Uterus (tissue), 4 donors: ENCODE measurements around the gene THRAP3. TPM values are rescaled to one million over a fixed set of nuclear protein-coding genes. Genes with fewer than 3 reads are reported as not detected.

Experiments
- DNase-seq, 2 donors: peaks; one replicate each; pipeline ENCODE4 v3.0.0-alpha.2; 2019 to 2020
- H3K27ac ChIP-seq, 2 donors: fragments of 200-600 bp; sonication (generic); 1 replicate in 1 of 2; 2 replicates in 1 of 2; pipeline ENCODE4 v1.5.1; 2016 to 2018
- H3K27me3 ChIP-seq, 2 donors: fragments of 200-600 bp; sonication (generic); one replicate each; pipeline ENCODE4 v1.5.1; 2018 to 2019; ENCODE audit warnings: control low read depth in 1 of 2
- H3K36me3 ChIP-seq, 2 donors: fragments of 200-600 bp; sonication (generic); one replicate each; pipeline ENCODE4 v1.5.1; 2019; ENCODE audit warnings: control low read depth in 1 of 2
- H3K4me1 ChIP-seq, 2 donors: fragments of 200-600 bp; sonication (generic); one replicate each; pipeline ENCODE4 v1.5.1; 2018 to 2019; ENCODE audit warnings: control low read depth in 1 of 2
- H3K4me3 ChIP-seq, 2 donors: fragments of 200-600 bp; sonication (generic); 1 replicate in 1 of 2; 2 replicates in 1 of 2; pipeline ENCODE4 v1.5.1; 2018 to 2019; ENCODE audit warnings: mild to moderate bottlenecking in 1 of 2
- H3K9me3 ChIP-seq, 2 donors: fragments of 200-600 bp; sonication (generic); one replicate each; pipeline ENCODE4 v1.5.1; 2019; ENCODE audit warnings: control low read depth in 1 of 2
- POLR2A ChIP-seq, 2 donors: fragments of 450-650 bp; IDR thresholded peaks; one replicate each; pipeline ENCODE4 v1.6.1; 2016; ENCODE audit warnings: antibody characterized with exemption in 2 of 2, mild to moderate bottlenecking in 1 of 2, moderate library complexity in 1 of 2
- intact Hi-C: fragments of 100-400 bp; cut with DNase I; formaldehyde crosslinking; loops from one replicate; pipeline ENCODE4 v1.15.1; 2023; ENCODE audit warnings: low total_unique reads
- total RNA-seq, 4 donors: library from RNA; depleted of rRNA in 3 of 4; stranded (reverse); fragments of >200 nt in 3 of 4; gene quantifications; one replicate each; pipeline versions ENCODE4 v1.1.0 to v1.2.4, GENCODE V29; 2014 to 2023
- TF ChIP-seq, protein P1 (sequence below), 4 experiments: fragments of 200-600 bp in 2 of 4; fragments of 450-650 bp in 2 of 4; sonication (generic) in 2 of 4; IDR thresholded peaks; one replicate each; pipeline ENCODE4 v1.5.1; 2016 to 2019; ENCODE audit warnings: antibody characterized with exemption in 4 of 4, mild to moderate bottlenecking in 2 of 4, moderate library complexity in 1 of 4
- donor health status: DM: yes; HTN: yes; CAD: no.

Gene THRAP3
- total RNA-seq, 4 donors from 2014 or later, result 21.3 to 99.1 (median 67.5) TPM

GRCh38 chr1:36231191-36231590, 6.9 kb downstream of the THRAP3 start:
- no peaks in the 10 kb centered on the region for H3K9me3 ChIP-seq
- TF ChIP-seq, protein P1, sequence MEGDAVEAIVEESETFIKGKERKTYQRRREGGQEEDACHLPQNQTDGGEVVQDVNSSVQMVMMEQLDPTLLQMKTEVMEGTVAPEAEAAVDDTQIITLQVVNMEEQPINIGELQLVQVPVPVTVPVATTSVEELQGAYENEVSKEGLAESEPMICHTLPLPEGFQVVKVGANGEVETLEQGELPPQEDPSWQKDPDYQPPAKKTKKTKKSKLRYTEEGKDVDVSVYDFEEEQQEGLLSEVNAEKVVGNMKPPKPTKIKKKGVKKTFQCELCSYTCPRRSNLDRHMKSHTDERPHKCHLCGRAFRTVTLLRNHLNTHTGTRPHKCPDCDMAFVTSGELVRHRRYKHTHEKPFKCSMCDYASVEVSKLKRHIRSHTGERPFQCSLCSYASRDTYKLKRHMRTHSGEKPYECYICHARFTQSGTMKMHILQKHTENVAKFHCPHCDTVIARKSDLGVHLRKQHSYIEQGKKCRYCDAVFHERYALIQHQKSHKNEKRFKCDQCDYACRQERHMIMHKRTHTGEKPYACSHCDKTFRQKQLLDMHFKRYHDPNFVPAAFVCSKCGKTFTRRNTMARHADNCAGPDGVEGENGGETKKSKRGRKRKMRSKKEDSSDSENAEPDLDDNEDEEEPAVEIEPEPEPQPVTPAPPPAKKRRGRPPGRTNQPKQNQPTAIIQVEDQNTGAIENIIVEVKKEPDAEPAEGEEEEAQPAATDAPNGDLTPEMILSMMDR (IDR thresholded peaks at IDR 0.05), result no peak
- TF ChIP-seq POLR2A (IDR thresholded peaks at IDR 0.05), result no peak
- no peak for DNase-seq
- H3K27ac ChIP-seq, result no peak overlapping the region
- no peaks in the 10 kb centered on the region for H3K36me3 ChIP-seq
- no peak overlapping the region for H3K4me3 ChIP-seq
- H3K27me3 ChIP-seq, result no peaks in the 10 kb centered on the region
- intact Hi-C loops, result loop anchor here (10.0 kb wide), 1 partner anchor 54 kb away; no protein-coding TSS in a partner anchor
- H3K4me1 ChIP-seq, result peaks cover 5 to 11% of the 10 kb centered on the region in 2 donors

- no peak for TF ChIP-seq POLR2A (IDR thresholded peaks at IDR 0.05)
- H3K4me1 ChIP-seq, result peaks cover 0 to 4% of the 10 kb centered on the region in 2 donors
- no peak overlapping the region for H3K4me3 ChIP-seq
- intact Hi-C loops, result loop anchor here (10.0 kb wide), 1 partner anchor 52 kb away; no protein-coding TSS in a partner anchor
- DNase-seq, result no peak
- no peaks in the 10 kb centered on the region for H3K9me3 ChIP-seq
- H3K27ac ChIP-seq, result no peak overlapping the region
- no peaks in the 10 kb centered on the region for H3K27me3 ChIP-seq
- H3K36me3 ChIP-seq, result no peaks in the 10 kb centered on the region
Observed at GRCh38 chr1:36232212-36233095, 8.2 kb downstream of the THRAP3 start.

- intact Hi-C loops, result loop anchor here (10.0 kb wide), 1 partner anchor 48 kb away; no protein-coding TSS in a partner anchor
Observed at GRCh38 chr1:36236302-36236701, 12.1 kb downstream of the THRAP3 start.

DNA sequence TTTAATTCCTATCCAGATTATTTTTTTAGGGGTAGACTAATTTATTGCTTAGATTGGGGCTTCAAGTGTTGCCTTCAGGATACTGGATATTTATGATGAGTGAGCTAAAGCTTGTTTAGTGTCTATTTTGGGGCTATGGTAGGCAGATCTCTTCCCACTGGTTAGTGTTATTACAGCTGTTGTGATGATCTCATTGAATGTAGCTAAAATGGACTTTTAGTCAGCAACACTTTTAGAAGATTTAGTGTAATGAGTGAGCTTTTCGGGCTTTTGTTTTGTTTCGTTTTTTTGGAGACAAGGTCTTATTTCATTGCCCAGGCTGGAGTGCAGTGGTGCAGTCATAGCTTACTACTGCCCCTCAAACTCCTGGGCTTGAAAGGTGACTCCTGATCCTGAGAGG, 14.2 kb downstream of the THRAP3 start:
- Histone ChIP-seq H3K4me3 (no peak overlapping the region), H3K27me3 (no peaks in the 10 kb centered on the region), H3K36me3 (no peaks in the 10 kb centered on the region), H3K27ac (peak overlapping the region; percentile 14 to 42), H3K4me1 (no peaks in the 10 kb centered on the region), H3K9me3 (no peaks in the 10 kb centered on the region)
- no peak for TF ChIP-seq POLR2A (IDR thresholded peaks at IDR 0.05)
- TF ChIP-seq, protein P1 (IDR thresholded peaks at IDR 0.05), result no peak
- no peak for DNase-seq
- intact Hi-C loops, result loop anchor here (10.0 kb wide), 1 partner anchor 46 kb away; no protein-coding TSS in a partner anchor

More at GRCh38 chr1:36236302-36236701, 12.1 kb downstream of the THRAP3 start:
- H3K27ac ChIP-seq, result no peak overlapping the region
- DNase-seq, result no peak
- no peak for TF ChIP-seq POLR2A (IDR thresholded peaks at IDR 0.05)
- TF ChIP-seq, protein P1 (IDR thresholded peaks at IDR 0.05), result no peak
- peaks cover 0 to under 1% of the 10 kb centered on the region in 2 donors for H3K4me1 ChIP-seq
- H3K9me3 ChIP-seq, result no peaks in the 10 kb centered on the region
- no peak overlapping the region for H3K4me3 ChIP-seq
- H3K27me3 ChIP-seq, result no peaks in the 10 kb centered on the region
- no peaks in the 10 kb centered on the region for H3K36me3 ChIP-seq

GRCh38 chr1:36239941-36240637, 15.8 kb downstream of the THRAP3 start:
- Histone ChIP-seq H3K4me1 (no peaks in the 10 kb centered on the region), H3K27me3 (no peaks in the 10 kb centered on the region), H3K27ac (no peak overlapping the region), H3K9me3 (no peaks in the 10 kb centered on the region), H3K36me3 (no peaks in the 10 kb centered on the region), H3K4me3 (no peak overlapping the region)
- TF ChIP-seq, protein P1 (IDR thresholded peaks at IDR 0.05), result no peak
- TF ChIP-seq POLR2A (IDR thresholded peaks at IDR 0.05), result no peak
- intact Hi-C loops, result loop anchor here (10.0 kb wide), 1 partner anchor 45 kb away; no protein-coding TSS in a partner anchor
- no peak for DNase-seq
